Measurements from ENCODE around the gene CHKA. TPM values are rescaled to one million over a fixed set of nuclear protein-coding genes. Genes with fewer than 3 reads are reported as not detected.

The CHKA gene
- total RNA-seq, 1 donor from 2014 or later, result 18.2 TPM

GRCh38 chr11:68049509-68050370, 71.4 kb downstream of the CHKA start:
- no peak for TF ChIP-seq POLR2A (IDR thresholded peaks at IDR 0.05)
- TF ChIP-seq POLR2AphosphoS5 (IDR thresholded peaks at IDR 0.05; ENCODE audit: insufficient read depth in 1 of 2, low read depth in 1 of 2), result no peak
- TF ChIP-seq CTCF (IDR thresholded peaks at IDR 0.05), result no peak
- DNase-seq (ENCODE audit: extremely low spot score in 2 of 2), result no peak
- peaks cover under 1% of the 10 kb centered on the region for H3K4me1 ChIP-seq
- no peaks in the 10 kb centered on the region for H3K9me3 ChIP-seq
- no peak overlapping the region for H3K4me3 ChIP-seq
- no peaks in the 10 kb centered on the region for H3K27me3 ChIP-seq
- intact Hi-C loops (cut with DNase I), result no loop called here
- no peak overlapping the region for H3K27ac ChIP-seq
- H3K36me3 ChIP-seq, result peaks cover 0 to 25% of the 10 kb centered on the region in 2 donors

GRCh38 chr11:68048681-68049508, 72.3 kb downstream of the CHKA start:
- DNase-seq (ENCODE audit: extremely low spot score in 2 of 2), result no peak
- intact Hi-C loops (cut with DNase I), result no loop called here
- no peak overlapping the region for H3K27ac ChIP-seq
- no peaks in the 10 kb centered on the region for H3K9me3 ChIP-seq
- no peaks in the 10 kb centered on the region for H3K27me3 ChIP-seq
- no peak overlapping the region for H3K4me3 ChIP-seq
- H3K4me1 ChIP-seq, result peaks cover 9% of the 10 kb centered on the region
- H3K36me3 ChIP-seq, result peaks cover 0 to 28% of the 10 kb centered on the region in 2 donors
- TF ChIP-seq CTCF (IDR thresholded peaks at IDR 0.05) (no peak), POLR2A (IDR thresholded peaks at IDR 0.05) (no peak), POLR2AphosphoS5 (IDR thresholded peaks at IDR 0.05; ENCODE audit: insufficient read depth in 1 of 2, low read depth in 1 of 2) (no peak)

GRCh38 chr11:68047437-68048290, 73.5 kb downstream of the CHKA start:
- no peak for TF ChIP-seq POLR2AphosphoS5 (IDR thresholded peaks at IDR 0.05; ENCODE audit: insufficient read depth in 1 of 2, low read depth in 1 of 2)
- no peak for TF ChIP-seq POLR2A (IDR thresholded peaks at IDR 0.05)
- no peak for TF ChIP-seq CTCF (IDR thresholded peaks at IDR 0.05)
- peaks cover 0 to 28% of the 10 kb centered on the region in 2 donors for H3K36me3 ChIP-seq
- no peak overlapping the region for H3K27ac ChIP-seq
- H3K9me3 ChIP-seq, result no peaks in the 10 kb centered on the region
- H3K27me3 ChIP-seq, result no peaks in the 10 kb centered on the region
- intact Hi-C loops (cut with DNase I), result no loop called here
- peaks cover 20% of the 10 kb centered on the region for H3K4me1 ChIP-seq
- no peak for DNase-seq (ENCODE audit: extremely low spot score in 2 of 2)
- no peak overlapping the region for H3K4me3 ChIP-seq

- no peak for TF ChIP-seq CTCF (IDR thresholded peaks at IDR 0.05)
- H3K9me3 ChIP-seq, result no peaks in the 10 kb centered on the region
- intact Hi-C loops (cut with DNase I), result no loop called here
Measured at GRCh38 chr11:68044898-68045351, 76.3 kb downstream of the CHKA start.

More at GRCh38 chr11:68044898-68045351, 76.3 kb downstream of the CHKA start:
- H3K36me3 ChIP-seq, result peaks cover 0 to 16% of the 10 kb centered on the region in 2 donors
- no peaks in the 10 kb centered on the region for H3K27me3 ChIP-seq
- peak overlapping the region; percentile 96 for H3K27ac ChIP-seq
- H3K4me1 ChIP-seq, result peaks cover 45% of the 10 kb centered on the region
- no peak overlapping the region for H3K4me3 ChIP-seq
- no peak for DNase-seq (ENCODE audit: extremely low spot score in 2 of 2)

Data from vagina (tissue), 2 donors.